K562 (cell line): ENCODE measurements around the gene BHLHE40. TPM values are rescaled to one million over a fixed set of nuclear protein-coding genes. Genes with fewer than 3 reads are reported as not detected.

ENCODE experiments used
- ATF7 ChIP-seq: fragments of 450-650 bp; IDR thresholded peaks from 2 replicates; pipeline ENCODE4 v1.7.1; 2014; ENCODE audit warnings: mild to moderate bottlenecking, moderate library complexity
- EGR1 ChIP-seq: fragments of 450-650 bp; conservative IDR thresholded peaks from 2 replicates; pipeline ENCODE4 v1.6.1; 2017; ENCODE audit warnings: mild to moderate bottlenecking
- FOS ChIP-seq: IDR thresholded peaks from 3 replicates; pipeline ENCODE4 v1.6.1; 2011; ENCODE audit not compliant: insufficient read length; ENCODE audit errors: extremely low read depth
- HDAC8 ChIP-seq: fragments of 450-650 bp; IDR thresholded peaks from 2 replicates; pipeline ENCODE4 v1.6.1; 2016; ENCODE audit warnings: mild to moderate bottlenecking, missing genetic modification characterization, moderate library complexity, missing compliant biosample characterization
- HEY1 ChIP-seq: fragments of 250-450 bp; sonication (Bioruptor Pico); IDR thresholded peaks from 2 replicates; pipeline ENCODE4 v1.5.0; 2020; ENCODE audit warnings: mild to moderate bottlenecking, moderate library complexity, borderline replicate concordance
- ID3 ChIP-seq, 2 experiments: fragments of 250-450 bp in 1 of 2; fragments of 450-650 bp in 1 of 2; sonication (Bioruptor Pico) in 1 of 2; IDR thresholded peaks; 2 replicates each; pipeline versions ENCODE4 v1.6.1 to v1.8.0; 2016 to 2021; ENCODE audit warnings: mild to moderate bottlenecking in 2 of 2, moderate library complexity in 2 of 2, missing compliant biosample characterization in 1 of 2, missing genetic modification characterization in 1 of 2
- MAFG ChIP-seq: fragments of 450-650 bp; conservative IDR thresholded peaks from 2 replicates; pipeline ENCODE4 v1.6.1; 2016; ENCODE audit warnings: missing genetic modification characterization, missing compliant biosample characterization
- NFE2 ChIP-seq: IDR thresholded peaks from 2 replicates; pipeline ENCODE4 v1.6.1; 2014; ENCODE audit warnings: antibody characterized with exemption, low read depth
- NUFIP1 ChIP-seq: fragments of 450-650 bp; IDR thresholded peaks from 2 replicates; pipeline ENCODE4 v1.6.1; 2018; ENCODE audit not compliant: partially characterized antibody
- POLR2AphosphoS5 ChIP-seq: IDR thresholded peaks from 2 replicates; pipeline ENCODE4 v1.6.1; 2011; ENCODE audit warnings: mild to moderate bottlenecking, low read depth, low read length, moderate library complexity; ENCODE audit not compliant: control insufficient read depth, insufficient read depth
- RREB1 ChIP-seq: fragments of 250-450 bp; sonication (Bioruptor Pico); IDR thresholded peaks from 2 replicates; pipeline ENCODE4 v1.4.0; 2020
- SMAD4 ChIP-seq: fragments of 250-450 bp; sonication (Bioruptor Pico); conservative IDR thresholded peaks from 2 replicates; pipeline ENCODE4 v1.8.0; 2021; ENCODE audit warnings: inconsistent platforms, mild to moderate bottlenecking, moderate library complexity
- USF2 ChIP-seq: sonication (generic); formaldehyde crosslinking; IDR thresholded peaks from 2 replicates; pipeline ENCODE4 v1.5.0; 2020; ENCODE audit warnings: missing genetic modification reagents
- ZNF124 ChIP-seq: sonication (generic); formaldehyde crosslinking; IDR thresholded peaks from 2 replicates; pipeline ENCODE4 v1.8.1; 2022; ENCODE audit warnings: missing genetic modification reagents
- ZNF140 ChIP-seq: fragments of 250-450 bp; sonication (Bioruptor Pico); IDR thresholded peaks from 2 replicates; pipeline ENCODE4 v1.8.0; 2021; ENCODE audit warnings: moderate library complexity, mild to moderate bottlenecking, inconsistent platforms
- ZNF75A ChIP-seq: fragments of 450-650 bp; formaldehyde crosslinking; IDR thresholded peaks from 2 replicates; pipeline ENCODE4 v1.4.0; 2020; ENCODE audit warnings: mild to moderate bottlenecking
- ZSCAN32 ChIP-seq: fragments of 450-650 bp; formaldehyde crosslinking; IDR thresholded peaks from 2 replicates; pipeline ENCODE4 v1.4.0; 2020; ENCODE audit warnings: mild to moderate bottlenecking, moderate library complexity
- ZZZ3 ChIP-seq: fragments of 450-650 bp; IDR thresholded peaks from 2 replicates; pipeline ENCODE4 v1.6.1; 2016; ENCODE audit warnings: antibody characterized with exemption, mild to moderate bottlenecking, moderate library complexity
- polyA plus RNA-seq, 8 experiments: library from polyadenylated mRNA; depleted of rRNA in 4 of 8; stranded (reverse) in 5 of 8; unstranded in 3 of 8; fragments of >200 nt; fragmentation: Nextera tagmentation in 2 of 8; fragmentation: Illumina TruSeq in 1 of 8; extraction: Ambion mirVana in 2 of 8; extraction: Trizol in 1 of 8; gene quantifications; 2 replicates each; pipeline versions ENCODE4 v1.2.1 to v1.2.3, GENCODE V29; 2011 to 2014; ENCODE audit warnings: inconsistent platforms in 1 of 8, missing spikeins in 1 of 8
- total RNA-seq, 7 experiments: library from RNA; depleted of rRNA in 6 of 7; stranded (reverse); fragments of >200 nt in 6 of 7; fragmentation: Illumina TruSeq in 2 of 7; extraction: Trizol in 2 of 7; gene quantifications; 2 replicates each; pipeline versions ENCODE4 v1.2.1 to v1.2.3, GENCODE V29; 2011 to 2021; ENCODE audit warnings: low replicate concordance in 1 of 7

BHLHE40 gene
- total and polyA plus RNA-seq, 9 of the 15 experiments (the other 6 are each of a cell fraction or from before 2014, with no cell fraction given) = 12.0 to 83.9 (median 31.4) TPM

- TF ChIP-seq EGR1 (no peak), ZZZ3 (no peak), MAFG (no peak), ID3 (CRISPR knock-in tag; IDR thresholded peaks at IDR 0.05) (no peak), ID3 (tag; IDR thresholded peaks at IDR 0.05) (peak; percentile 42; the same call in 1 of the 2 replicates), ZNF140 (CRISPR knock-in tag) (no peak), FOS (peak; percentile 70), HDAC8 (tag) (no peak), USF2 (CRISPR knock-in tag) (no peak), POLR2AphosphoS5 (peak; percentile 91), RREB1 (CRISPR knock-in tag) (peak; percentile 74; the same call in 1 of the 2 replicates), NUFIP1 (no peak), ZSCAN32 (CRISPR knock-in tag) (no peak), SMAD4 (CRISPR knock-in tag) (peak; percentile 100), ZNF75A (CRISPR knock-in tag) (no peak), NFE2 (peak; percentile 86), ATF7 (peak; percentile 91), ZNF124 (CRISPR knock-in tag) (no peak), HEY1 (0 out of 2 replicates have a peak, but pooled peaks have one; percentile 16)
Measured at GRCh38 chr3:5016211-5017161, 37.2 kb downstream of the BHLHE40 start (continued).
